Renal cortex interstitium (tissue), 11 donors: ENCODE data around the gene CD55. TPM values are rescaled to one million over a fixed set of nuclear protein-coding genes. Genes with fewer than 3 reads are reported as not detected.

Source experiments
- DNase-seq, 11 donors: peaks; one replicate each; pipeline ENCODE4 v3.0.0-alpha.2; 2013; ENCODE audit warnings: low read depth in 9 of 11, low spot score in 4 of 11; ENCODE audit errors: extremely low read depth in 1 of 11
- polyA plus RNA-seq, 3 donors: library from polyadenylated mRNA; unstranded; fragments of 120-200 nt; gene quantifications; one replicate each; pipeline ENCODE4 v1.2.1, GENCODE V29; 2013; ENCODE audit not compliant: insufficient read length in 3 of 3

Gene CD55
- polyA plus RNA-seq, 3 donors = 47.8 to 60.8 (median 53.9) TPM

DNA sequence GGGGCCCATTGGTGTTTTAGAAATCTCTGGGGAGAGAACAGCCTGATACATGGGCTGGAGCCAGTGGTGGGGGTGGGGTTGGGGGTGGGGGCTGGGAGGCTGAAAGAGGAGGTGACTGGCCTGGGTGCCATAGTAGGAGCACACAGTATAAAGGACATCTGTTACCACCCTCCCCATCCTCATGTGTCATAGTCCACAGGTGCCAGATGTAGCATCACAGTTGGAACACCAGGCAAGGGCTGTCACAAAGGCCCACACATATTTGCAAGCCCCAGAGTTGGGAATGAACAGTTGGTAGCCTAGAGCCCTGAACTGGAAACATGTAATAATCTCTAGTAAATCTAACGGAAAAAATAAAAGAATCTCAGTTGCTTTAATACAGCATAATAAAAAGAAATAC is 77.5 kb downstream of the CD55 start:
- no peak for DNase-seq

DNA sequence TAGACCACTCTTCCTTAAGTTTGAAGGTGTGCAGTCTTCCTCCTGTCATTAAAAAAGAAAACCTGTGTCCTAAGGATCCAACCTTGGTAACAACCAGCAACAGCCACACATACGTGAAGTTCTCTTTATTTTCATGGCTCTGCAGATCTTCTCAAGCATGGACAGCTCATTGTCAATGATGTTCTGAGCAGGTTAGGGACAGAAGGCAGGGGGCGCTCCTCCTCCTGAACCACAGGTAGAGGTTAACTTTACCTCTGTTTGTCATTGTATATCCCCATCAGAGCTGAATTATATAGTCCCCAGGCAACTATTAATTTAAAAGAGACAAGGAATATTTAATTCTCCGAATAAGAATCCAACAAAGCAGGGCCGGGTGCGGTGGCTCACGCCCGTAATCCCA is 80.1 kb downstream of the CD55 start:
- no peak for DNase-seq

DNA sequence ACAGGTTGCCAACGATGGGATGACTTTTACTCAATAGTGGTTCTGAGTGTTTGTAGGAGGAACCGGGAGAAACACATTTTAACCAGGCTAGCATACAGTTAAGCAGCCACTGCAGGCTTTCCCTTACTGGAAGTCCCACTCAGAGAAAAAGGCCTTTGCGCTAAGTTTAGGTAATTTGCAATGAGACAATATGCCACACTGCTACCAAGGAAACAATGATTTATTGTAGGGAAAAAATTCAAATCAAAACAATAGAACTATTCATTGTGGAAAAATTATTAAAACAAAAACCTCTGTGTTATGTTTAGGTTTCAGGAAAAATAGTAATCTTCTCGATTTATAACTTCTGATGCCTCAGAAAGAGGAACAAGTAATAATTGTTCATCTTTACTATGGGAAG is 81.3 kb downstream of the CD55 start:
- DNase-seq = no peak

DNA sequence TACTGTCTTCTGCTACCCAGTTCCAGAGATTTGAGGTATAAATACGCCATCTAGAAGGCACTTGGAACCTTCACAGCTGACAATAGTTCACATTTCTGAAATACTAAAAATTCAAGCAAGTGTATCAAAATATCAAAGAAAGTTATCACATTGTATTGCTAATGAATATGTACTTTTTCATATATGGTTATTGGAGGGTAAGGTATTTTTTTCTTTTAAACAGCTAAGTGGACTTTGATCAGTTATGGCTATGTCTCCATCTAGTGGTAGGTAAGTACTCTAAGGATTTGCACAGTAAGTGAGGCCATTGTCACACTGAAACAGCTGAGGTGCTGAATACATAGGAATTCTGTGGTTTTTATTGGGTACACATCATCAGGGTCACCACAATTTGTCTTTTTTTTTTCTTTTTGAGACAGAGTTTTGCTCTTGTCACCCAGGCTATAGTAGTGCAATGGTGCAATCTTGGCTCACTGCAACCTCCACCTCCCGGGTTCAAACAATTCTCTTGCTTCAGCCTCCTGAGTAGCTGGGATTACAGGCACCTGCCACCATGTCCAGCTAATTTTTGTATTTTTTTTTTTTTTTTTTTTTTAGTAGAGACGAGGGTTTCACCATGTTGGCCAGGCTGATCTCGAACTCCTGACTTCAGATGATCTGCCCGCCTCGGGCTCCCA is 83.5 kb downstream of the CD55 start:
- DNase-seq = peak; percentile 15 to 69 (median 46)

DNA sequence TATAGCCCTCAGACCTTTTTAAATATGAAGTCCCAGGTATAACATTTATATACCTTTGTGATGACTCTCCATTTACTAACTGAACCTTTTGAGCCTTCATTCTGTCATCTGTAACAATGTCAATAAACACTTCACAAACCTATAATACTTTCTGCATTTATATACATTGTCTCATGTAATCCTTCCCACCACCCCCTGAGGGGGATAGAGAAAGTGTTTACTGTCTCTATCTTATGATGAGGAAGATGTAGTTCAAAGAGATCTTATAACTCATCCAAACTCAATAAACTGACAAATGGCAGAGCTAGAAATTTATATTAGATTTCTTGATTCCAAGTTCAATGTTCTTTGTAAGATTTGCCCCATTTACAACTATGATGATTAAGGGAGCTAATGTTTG is 84.3 kb downstream of the CD55 start:
- DNase-seq = no peak

DNA sequence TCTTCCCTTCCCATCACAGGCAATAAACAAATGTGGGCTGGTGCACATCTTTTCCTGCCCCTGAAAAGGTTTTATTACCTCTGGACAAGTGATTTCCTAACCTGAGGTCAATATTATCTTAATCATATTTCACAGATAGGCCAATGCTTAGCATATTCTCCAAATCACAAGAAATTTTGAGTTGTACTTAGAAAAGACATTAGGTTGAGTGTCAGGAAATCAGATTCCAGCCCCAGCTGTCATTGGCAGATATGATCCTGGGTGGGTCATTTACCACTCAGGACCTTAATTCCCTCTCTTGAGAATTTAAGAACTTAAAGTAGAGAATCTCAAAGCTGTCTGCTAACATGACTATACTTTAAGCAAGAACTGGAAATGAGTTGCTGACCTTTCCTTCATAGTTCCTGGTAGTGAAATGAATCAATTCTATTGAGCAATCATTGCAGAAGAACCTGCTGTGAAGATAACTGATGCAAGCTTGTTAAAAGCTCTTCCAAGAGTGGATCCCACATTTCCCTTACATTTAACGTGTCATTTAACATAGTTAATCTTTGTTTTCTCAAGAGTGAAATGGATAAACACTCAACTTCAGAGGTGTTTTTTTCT is 86.3 kb downstream of the CD55 start:
- DNase-seq = no peak

Other genes starting within 250 kb of the CD55 start
- gene C4BPB, start 232.8 kb upstream of the CD55 start, polyA plus RNA-seq = 1 to 10 TPM in 1 of 3 donors, under 1 TPM in 2; 0.29 to 1.0 (median 0.67) TPM
- under 1 TPM; 0.42 to 0.59 (median 0.43) TPM for gene C4BPA, start 217.4 kb upstream of the CD55 start, polyA plus RNA-seq
- 1 to 10 TPM in 2 of 3 donors, under 1 TPM in 1; 0.98 to 1.6 (median 1.3) TPM for gene CR2, start 132.7 kb downstream of the CD55 start, polyA plus RNA-seq
- gene CR1, start 174.5 kb downstream of the CD55 start, polyA plus RNA-seq = 10 to 100 TPM; 15.4 to 20.7 (median 18.0) TPM